ENCODE measurements around the gene TTYH3. TPM values are rescaled to one million over a fixed set of nuclear protein-coding genes. Genes with fewer than 3 reads are reported as not detected.

TTYH3 gene
- total RNA-seq, 1 experiment from 2014 or later, result 114 TPM

DNA sequence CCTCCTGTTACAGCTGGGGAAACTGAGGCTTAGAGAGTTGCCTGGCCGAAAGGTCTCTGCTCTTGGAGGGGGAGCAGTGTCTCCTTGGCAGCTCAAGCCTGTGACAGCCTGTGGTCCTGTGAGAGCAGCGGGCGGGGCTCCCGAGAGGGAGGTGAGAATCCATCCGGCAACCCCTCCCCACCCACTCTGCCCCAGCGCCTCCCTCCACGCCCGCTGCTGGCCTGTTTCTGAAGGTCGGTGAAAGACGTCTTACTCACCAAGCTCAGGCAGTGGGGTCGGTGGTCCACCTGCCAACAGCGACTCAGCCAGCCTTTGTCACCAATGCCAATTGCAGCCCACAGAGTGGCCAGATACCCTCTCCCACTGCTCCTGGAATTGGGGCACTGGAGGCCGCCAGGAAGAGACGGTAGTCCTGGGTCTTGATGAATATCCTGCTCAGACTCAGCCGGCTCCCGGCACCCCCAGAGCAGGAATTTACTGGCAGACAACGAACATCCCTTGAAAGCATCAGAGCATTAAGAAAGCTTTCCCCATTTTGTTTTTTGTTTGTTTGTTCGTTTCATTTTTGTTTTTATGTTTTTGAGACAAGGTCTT is 7.4 kb upstream of the TTYH3 start:
- Histone ChIP-seq H3K9me3 (ENCODE audit: insufficient read depth, low read depth) (no peaks in the 10 kb centered on the region), H3K4me1 (replicated peaks; ENCODE audit: insufficient read depth) (peaks cover 5% of the 10 kb centered on the region), H3K4me3 (no peak overlapping the region), H2AFZ (no peak overlapping the region), H3K27ac (peak overlapping the region; percentile 46), H3K36me3 (ENCODE audit: low read depth) (no peaks in the 10 kb centered on the region), H4K20me1 (ENCODE audit: insufficient read depth) (no peaks in the 10 kb centered on the region), H3F3A (ENCODE audit: insufficient read depth, low read depth) (peaks cover 29% of the 10 kb centered on the region; the same call in 1 of the 2 replicates), H3K27me3 (ENCODE audit: insufficient read depth, low read depth) (no peaks in the 10 kb centered on the region), H3K9me2 (ENCODE audit: insufficient read depth) (no peaks in the 10 kb centered on the region), H3K79me2 (ENCODE audit: low read depth) (no peaks in the 10 kb centered on the region), H3K4me2 (0 out of 2 replicates have a peak overlapping the region, but pooled peaks have one; percentile 26)
- no peak for DNase-seq
- ChIA-PET CTCF (interaction anchor here (0.6 kb wide), 1 partner anchor 676 kb away, joined by 4 read pairs; no protein-coding TSS in a partner anchor), POLR2A (ENCODE audit: unreplicated experiment) (no interaction called here)
- intact Hi-C loops (cut with micrococcal nuclease; ENCODE audit: unreplicated experiment), result no loop called here
- no TSS peak for BruUV-seq (replicated peaks)
- TF ChIP-seq EZH2 (IDR thresholded peaks at IDR 0.05; ENCODE audit: low read depth), result no peak
- TF ChIP-seq, protein P1, sequence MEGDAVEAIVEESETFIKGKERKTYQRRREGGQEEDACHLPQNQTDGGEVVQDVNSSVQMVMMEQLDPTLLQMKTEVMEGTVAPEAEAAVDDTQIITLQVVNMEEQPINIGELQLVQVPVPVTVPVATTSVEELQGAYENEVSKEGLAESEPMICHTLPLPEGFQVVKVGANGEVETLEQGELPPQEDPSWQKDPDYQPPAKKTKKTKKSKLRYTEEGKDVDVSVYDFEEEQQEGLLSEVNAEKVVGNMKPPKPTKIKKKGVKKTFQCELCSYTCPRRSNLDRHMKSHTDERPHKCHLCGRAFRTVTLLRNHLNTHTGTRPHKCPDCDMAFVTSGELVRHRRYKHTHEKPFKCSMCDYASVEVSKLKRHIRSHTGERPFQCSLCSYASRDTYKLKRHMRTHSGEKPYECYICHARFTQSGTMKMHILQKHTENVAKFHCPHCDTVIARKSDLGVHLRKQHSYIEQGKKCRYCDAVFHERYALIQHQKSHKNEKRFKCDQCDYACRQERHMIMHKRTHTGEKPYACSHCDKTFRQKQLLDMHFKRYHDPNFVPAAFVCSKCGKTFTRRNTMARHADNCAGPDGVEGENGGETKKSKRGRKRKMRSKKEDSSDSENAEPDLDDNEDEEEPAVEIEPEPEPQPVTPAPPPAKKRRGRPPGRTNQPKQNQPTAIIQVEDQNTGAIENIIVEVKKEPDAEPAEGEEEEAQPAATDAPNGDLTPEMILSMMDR (conservative IDR thresholded peaks at IDR 0.05), result no peak

DNA sequence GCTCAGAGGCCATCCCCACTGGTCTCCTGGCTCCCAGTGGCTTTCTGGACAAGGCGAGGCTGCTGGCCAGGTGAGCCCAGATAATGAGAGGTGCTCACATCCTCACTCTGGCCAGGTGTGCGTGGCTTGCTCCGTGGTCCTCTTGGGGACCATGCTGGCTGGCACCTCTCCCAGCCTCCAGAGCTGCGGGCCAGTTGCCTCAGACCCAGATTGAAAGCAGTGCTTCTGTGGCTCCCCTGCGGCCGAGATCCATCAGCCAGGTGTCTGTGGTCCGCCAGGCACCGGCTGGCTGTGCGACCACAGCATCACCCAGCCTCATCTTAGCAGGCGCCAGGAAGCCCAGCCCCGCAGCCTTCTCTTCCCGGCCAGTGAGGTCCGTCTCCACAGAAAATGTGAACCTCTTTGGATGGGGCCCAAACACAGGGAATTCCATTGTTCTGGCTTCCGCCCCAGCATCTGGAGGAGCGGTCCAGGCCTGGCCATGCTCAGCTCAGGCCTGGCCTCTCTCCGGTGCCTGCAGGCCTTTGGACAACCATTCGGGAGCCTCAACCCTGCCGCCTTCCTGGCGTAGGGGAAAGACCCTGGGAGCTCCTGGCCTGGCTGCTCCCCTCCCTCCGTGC is 5.2 kb upstream of the TTYH3 start:
- intact Hi-C loops (cut with micrococcal nuclease; ENCODE audit: unreplicated experiment), result no loop called here
- H3K36me3 ChIP-seq (ENCODE audit: low read depth), result no peaks in the 10 kb centered on the region
- peaks cover 5% of the 10 kb centered on the region for H3K4me1 ChIP-seq (replicated peaks; ENCODE audit: insufficient read depth)
- H3K4me3 ChIP-seq, result no peak overlapping the region
- no TSS peak for BruUV-seq (replicated peaks)
- no peaks in the 10 kb centered on the region for H3K9me2 ChIP-seq (ENCODE audit: insufficient read depth)
- no peak for DNase-seq
- no peaks in the 10 kb centered on the region for H3K9me3 ChIP-seq (ENCODE audit: insufficient read depth, low read depth)
- H3F3A ChIP-seq (ENCODE audit: insufficient read depth, low read depth), result peaks cover 29% of the 10 kb centered on the region; the same call in 1 of the 2 replicates
- H4K20me1 ChIP-seq (ENCODE audit: insufficient read depth), result no peaks in the 10 kb centered on the region
- no peaks in the 10 kb centered on the region for H3K79me2 ChIP-seq (ENCODE audit: low read depth)
- POLR2A ChIA-PET (ENCODE audit: unreplicated experiment), result interaction anchor here (0.5 kb wide), 1 partner anchor 1166 kb away, joined by 17 read pairs; no protein-coding TSS in a partner anchor
- no peak overlapping the region for H2AFZ ChIP-seq
- no peak overlapping the region for H3K4me2 ChIP-seq
- no peaks in the 10 kb centered on the region for H3K27me3 ChIP-seq (ENCODE audit: insufficient read depth, low read depth)
- H3K27ac ChIP-seq, result no peak overlapping the region
- CTCF ChIA-PET, result no interaction called here
- TF ChIP-seq, protein P1 (conservative IDR thresholded peaks at IDR 0.05), result no peak
- TF ChIP-seq EZH2 (IDR thresholded peaks at IDR 0.05; ENCODE audit: low read depth), result no peak

DNA sequence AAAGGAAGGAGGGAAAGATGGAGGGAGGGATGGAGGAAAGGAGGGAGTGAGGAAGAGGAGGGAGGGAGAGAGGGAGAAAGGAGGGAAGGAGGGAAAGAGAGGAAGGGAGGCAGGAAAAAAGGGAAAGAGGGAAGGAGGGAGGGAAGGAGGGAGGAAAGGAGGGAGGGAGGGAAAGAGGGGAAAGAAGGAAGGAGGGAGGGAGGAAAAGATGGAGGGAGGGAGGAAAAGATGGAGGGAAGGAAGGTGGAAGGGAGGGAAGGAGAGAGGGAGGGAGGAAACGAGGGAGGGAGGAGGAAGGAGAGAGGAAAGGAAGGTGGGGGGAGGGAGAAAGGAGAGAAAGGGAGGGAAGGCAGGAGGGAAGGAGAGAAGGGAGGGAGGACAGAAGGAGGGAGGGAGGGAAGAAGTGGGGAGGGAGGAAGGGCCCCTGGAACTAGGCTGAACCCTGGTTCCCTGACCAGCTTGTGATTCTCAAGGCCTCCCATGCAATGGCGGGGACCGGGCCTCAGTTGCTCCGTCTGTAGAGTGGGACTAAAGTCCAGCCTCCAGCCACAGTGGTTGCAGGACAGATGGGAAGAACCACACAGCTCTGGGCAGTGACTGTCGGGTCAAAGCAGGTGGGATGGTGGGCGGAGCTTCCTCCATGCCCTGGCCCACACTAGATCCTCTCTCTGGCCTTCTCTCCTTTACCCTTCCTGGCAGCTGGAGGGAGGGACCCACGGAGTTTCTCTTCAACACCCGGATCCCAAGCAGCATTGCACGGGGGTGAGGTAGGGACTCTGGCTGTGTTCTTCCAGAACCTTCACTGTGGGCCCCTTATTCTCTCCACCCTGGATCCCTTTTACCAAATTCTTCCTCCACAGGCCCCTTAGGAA is 4.3 kb upstream of the TTYH3 start:
- H3K79me2 ChIP-seq (ENCODE audit: low read depth), result peaks cover 5% of the 10 kb centered on the region; the same call in 1 of the 2 replicates
- CTCF ChIA-PET, result interaction anchor here (0.7 kb wide), 1 partner anchor 97 kb away, joined by 3 read pairs; no protein-coding TSS in a partner anchor
- no peaks in the 10 kb centered on the region for H3K9me3 ChIP-seq (ENCODE audit: insufficient read depth, low read depth)
- no peak overlapping the region for H3K4me3 ChIP-seq
- no peaks in the 10 kb centered on the region for H3K36me3 ChIP-seq (ENCODE audit: low read depth)
- H3K4me2 ChIP-seq, result no peak overlapping the region
- peaks cover 29% of the 10 kb centered on the region; the same call in 1 of the 2 replicates for H3F3A ChIP-seq (ENCODE audit: insufficient read depth, low read depth)
- H2AFZ ChIP-seq, result no peak overlapping the region
- H4K20me1 ChIP-seq (ENCODE audit: insufficient read depth), result no peaks in the 10 kb centered on the region
- intact Hi-C loops (cut with micrococcal nuclease; ENCODE audit: unreplicated experiment), result no loop called here
- no TSS peak for BruUV-seq (replicated peaks)
- peaks cover 7% of the 10 kb centered on the region for H3K4me1 ChIP-seq (replicated peaks; ENCODE audit: insufficient read depth)
- no peaks in the 10 kb centered on the region for H3K9me2 ChIP-seq (ENCODE audit: insufficient read depth)
- no peak overlapping the region for H3K27ac ChIP-seq
- TF ChIP-seq, protein P1 (conservative IDR thresholded peaks at IDR 0.05), result no peak
- no peak for TF ChIP-seq EZH2 (IDR thresholded peaks at IDR 0.05; ENCODE audit: low read depth)
- no peak for DNase-seq
- no peaks in the 10 kb centered on the region for H3K27me3 ChIP-seq (ENCODE audit: insufficient read depth, low read depth)
- POLR2A ChIA-PET (ENCODE audit: unreplicated experiment), result no interaction called here
